SU-DHL-6 (cell line): ENCODE results near the gene NCAPG2.

Source experiments
- H2AFZ ChIP-seq: fragments of 200-600 bp; sonication (generic); 2 replicates; pipeline ENCODE4 v1.6.1; 2014; ENCODE audit warnings: low read depth, mild to moderate bottlenecking, moderate library complexity, mixed read lengths, antibody characterized with exemption, low read length; ENCODE audit not compliant: severe bottlenecking
- H3F3A ChIP-seq: fragments of 200-600 bp; shearing (Covaris generic); 2 replicates; pipeline ENCODE4 v1.6.0; 2016; ENCODE audit warnings: antibody characterized with exemption, mild to moderate bottlenecking; ENCODE audit not compliant: insufficient read depth
- H3K27ac ChIP-seq: fragments of 200-600 bp; sonication (generic); 2 replicates; pipeline ENCODE4 v1.5.1; 2016; ENCODE audit warnings: low read depth, mild to moderate bottlenecking, low read length, moderate library complexity, mixed read lengths
- H3K27me3 ChIP-seq: fragments of 200-600 bp; sonication (generic), shearing (Covaris generic); 2 replicates; pipeline ENCODE4 v1.6.0; 2014; ENCODE audit warnings: mild to moderate bottlenecking, low read length
- H3K36me3 ChIP-seq: fragments of 200-600 bp; sonication (generic); 2 replicates; pipeline ENCODE4 v1.6.1; 2014; ENCODE audit warnings: mild to moderate bottlenecking, low read length, mixed read lengths
- H3K4me2 ChIP-seq: fragments of 300-600, 200-600 bp; shearing (Covaris generic), sonication (generic); 2 replicates; pipeline ENCODE4 v1.6.0; 2014; ENCODE audit warnings: low read length, low read depth, mild to moderate bottlenecking; ENCODE audit not compliant: poor library complexity, severe bottlenecking
- H3K4me3 ChIP-seq: fragments of 200-600 bp; sonication (generic); 2 replicates; pipeline ENCODE4 v1.5.1; 2014; ENCODE audit warnings: antibody characterized with exemption, low read length, mild to moderate bottlenecking, mixed read lengths; ENCODE audit not compliant: insufficient read depth, poor library complexity, severe bottlenecking
- H3K79me2 ChIP-seq: fragments of 200-600 bp; sonication (generic); 2 replicates; pipeline ENCODE4 v1.6.1; 2014; ENCODE audit warnings: mild to moderate bottlenecking, low read length, moderate library complexity; ENCODE audit not compliant: insufficient read depth
- H3K9ac ChIP-seq: fragments of 200-600 bp; sonication (generic); 2 replicates; pipeline ENCODE4 v1.7.0; 2014; ENCODE audit warnings: mild to moderate bottlenecking, low read length
- H3K9me2 ChIP-seq: fragments of 200-600 bp; sonication (generic); replicated peaks from 2 replicates; pipeline ENCODE4 v1.6.1; 2014; ENCODE audit warnings: low read length; ENCODE audit not compliant: insufficient read depth
- H3K9me3 ChIP-seq: fragments of 200-600 bp; sonication (generic); 2 replicates; pipeline ENCODE4 v1.6.1; 2014; ENCODE audit warnings: low read length, mixed read lengths; ENCODE audit not compliant: insufficient read depth
- H4K20me1 ChIP-seq: fragments of 200-600 bp; sonication (generic); 2 replicates; pipeline ENCODE4 v1.6.1; 2014; ENCODE audit warnings: low read depth, mild to moderate bottlenecking, antibody characterized with exemption, low read length, moderate library complexity, mixed read lengths
- EZH2phosphoT487 ChIP-seq: fragments of 200-600 bp; sonication (generic), shearing (Covaris generic); conservative IDR thresholded peaks from 2 replicates; pipeline ENCODE4 v1.6.1; 2018; ENCODE audit warnings: mild to moderate bottlenecking, antibody characterized with exemption, low read length, moderate library complexity, mixed read lengths
- TF ChIP-seq, protein P1 (sequence below): fragments of 200-600 bp; sonication (generic); IDR thresholded peaks from one replicate; pipeline ENCODE4 v1.5.1; 2017; ENCODE audit warnings: antibody characterized with exemption, mild to moderate bottlenecking, low read length, moderate library complexity; ENCODE audit not compliant: insufficient read depth, poor library complexity, severe bottlenecking

Gene NCAPG2

DNA sequence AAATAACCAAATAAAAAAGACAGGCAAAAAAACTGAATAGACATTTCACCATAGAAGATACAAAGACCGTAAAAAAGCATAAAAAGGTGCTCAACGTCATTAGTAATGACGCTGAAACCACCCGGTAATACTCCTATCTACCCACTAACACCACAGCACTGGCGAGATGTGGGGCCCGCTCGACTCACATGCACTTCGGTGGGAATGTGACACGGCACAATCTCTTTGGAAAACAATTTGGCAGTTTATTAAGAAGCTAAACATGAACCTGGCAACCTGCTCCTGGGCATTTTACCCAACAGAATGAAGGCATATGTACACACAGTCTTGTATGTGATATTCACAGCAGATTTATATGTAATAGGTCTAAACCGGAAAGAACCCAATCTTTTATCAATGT, 42.8 kb upstream of the NCAPG2 start:
- Histone ChIP-seq H3F3A (no peaks in the 10 kb centered on the region), H3K9me2 (no peaks in the 10 kb centered on the region), H2AFZ (no peak overlapping the region), H3K79me2 (no peaks in the 10 kb centered on the region), H3K4me2 (no peak overlapping the region), H3K36me3 (no peaks in the 10 kb centered on the region), H3K4me3 (no peak overlapping the region), H3K27ac (no peak overlapping the region), H3K27me3 (no peaks in the 10 kb centered on the region), H3K9ac (no peak overlapping the region), H3K9me3 (no peaks in the 10 kb centered on the region), H4K20me1 (no peaks in the 10 kb centered on the region)
- TF ChIP-seq, protein P1, sequence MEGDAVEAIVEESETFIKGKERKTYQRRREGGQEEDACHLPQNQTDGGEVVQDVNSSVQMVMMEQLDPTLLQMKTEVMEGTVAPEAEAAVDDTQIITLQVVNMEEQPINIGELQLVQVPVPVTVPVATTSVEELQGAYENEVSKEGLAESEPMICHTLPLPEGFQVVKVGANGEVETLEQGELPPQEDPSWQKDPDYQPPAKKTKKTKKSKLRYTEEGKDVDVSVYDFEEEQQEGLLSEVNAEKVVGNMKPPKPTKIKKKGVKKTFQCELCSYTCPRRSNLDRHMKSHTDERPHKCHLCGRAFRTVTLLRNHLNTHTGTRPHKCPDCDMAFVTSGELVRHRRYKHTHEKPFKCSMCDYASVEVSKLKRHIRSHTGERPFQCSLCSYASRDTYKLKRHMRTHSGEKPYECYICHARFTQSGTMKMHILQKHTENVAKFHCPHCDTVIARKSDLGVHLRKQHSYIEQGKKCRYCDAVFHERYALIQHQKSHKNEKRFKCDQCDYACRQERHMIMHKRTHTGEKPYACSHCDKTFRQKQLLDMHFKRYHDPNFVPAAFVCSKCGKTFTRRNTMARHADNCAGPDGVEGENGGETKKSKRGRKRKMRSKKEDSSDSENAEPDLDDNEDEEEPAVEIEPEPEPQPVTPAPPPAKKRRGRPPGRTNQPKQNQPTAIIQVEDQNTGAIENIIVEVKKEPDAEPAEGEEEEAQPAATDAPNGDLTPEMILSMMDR = no peak
- no peak for TF ChIP-seq EZH2phosphoT487

DNA sequence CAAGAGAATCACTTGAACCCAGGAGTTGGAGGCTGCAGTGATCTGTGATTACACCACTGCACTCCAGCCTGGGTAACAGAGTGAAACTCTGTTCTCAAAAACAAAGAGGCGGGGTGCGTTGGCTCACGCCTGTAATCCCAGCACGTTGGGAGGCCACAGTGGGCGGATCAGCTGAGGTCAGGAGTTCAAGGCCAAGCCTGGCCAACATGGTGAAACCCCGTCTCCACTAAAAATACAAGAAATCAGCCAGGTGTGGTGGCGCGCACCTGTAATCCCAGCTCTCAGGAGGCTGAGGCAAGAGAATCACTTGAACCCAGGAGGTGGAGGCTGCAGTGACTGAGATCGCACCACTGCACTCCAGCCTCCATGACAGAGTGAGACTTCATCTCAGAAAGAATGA, 42.4 kb upstream of the NCAPG2 start:
- H3K36me3 ChIP-seq = no peaks in the 10 kb centered on the region
- no peak overlapping the region for H2AFZ ChIP-seq
- H3K79me2 ChIP-seq = no peaks in the 10 kb centered on the region
- H3K9me3 ChIP-seq = no peaks in the 10 kb centered on the region
- H3F3A ChIP-seq = no peaks in the 10 kb centered on the region
- H3K4me2 ChIP-seq = no peak overlapping the region
- H3K27me3 ChIP-seq = no peaks in the 10 kb centered on the region
- H3K27ac ChIP-seq = no peak overlapping the region
- H4K20me1 ChIP-seq = no peaks in the 10 kb centered on the region
- no peak overlapping the region for H3K4me3 ChIP-seq
- no peak overlapping the region for H3K9ac ChIP-seq
- TF ChIP-seq, protein P1 = no peak
- TF ChIP-seq EZH2phosphoT487 = no peak
- H3K9me2 ChIP-seq = no peaks in the 10 kb centered on the region

DNA sequence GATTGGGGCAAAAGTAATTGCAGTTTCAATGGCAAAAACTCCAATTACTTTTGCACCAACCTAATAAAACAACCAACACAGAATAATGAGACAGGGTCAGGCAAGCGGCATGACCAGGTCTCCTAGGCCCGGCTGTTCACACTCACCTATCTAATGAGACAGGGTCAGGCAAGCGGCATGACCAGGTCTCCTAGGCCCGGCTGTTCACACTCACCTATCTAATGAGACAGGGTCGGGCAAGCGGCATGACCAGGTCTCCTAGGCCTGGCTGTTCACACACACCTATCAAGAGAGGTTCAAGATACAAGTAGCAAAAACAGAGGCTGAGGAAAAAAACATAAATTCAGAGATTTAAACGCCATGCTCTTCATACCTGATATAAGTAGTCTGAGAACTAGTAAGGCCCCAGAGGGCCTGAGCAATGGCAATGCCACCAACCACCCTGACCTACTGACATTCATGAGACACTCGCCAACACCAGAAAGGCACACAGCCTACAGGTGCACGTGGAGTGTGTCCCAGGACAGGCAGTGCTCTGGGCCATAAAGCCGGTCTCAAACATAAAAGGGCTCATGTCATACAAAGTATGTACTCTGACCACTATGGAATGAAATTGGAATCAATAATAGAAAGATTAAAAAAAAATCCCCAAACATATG, 40.6 kb upstream of the NCAPG2 start:
- Histone ChIP-seq H2AFZ (no peak overlapping the region), H3K36me3 (no peaks in the 10 kb centered on the region), H3F3A (no peaks in the 10 kb centered on the region), H3K4me3 (no peak overlapping the region), H3K9me2 (no peaks in the 10 kb centered on the region), H3K79me2 (no peaks in the 10 kb centered on the region), H4K20me1 (no peaks in the 10 kb centered on the region), H3K27me3 (no peaks in the 10 kb centered on the region), H3K27ac (no peak overlapping the region), H3K9me3 (no peaks in the 10 kb centered on the region), H3K9ac (no peak overlapping the region), H3K4me2 (no peak overlapping the region)
- no peak for TF ChIP-seq EZH2phosphoT487
- TF ChIP-seq, protein P1 = no peak
